Measurements from ENCODE around the gene SAMD11.
"Not testable (repeated sequence)": the region's sequence is repeated elsewhere in the genome, so short reads cannot be mapped to it uniquely, and the experiment has no call there.

Gene SAMD11

DNA sequence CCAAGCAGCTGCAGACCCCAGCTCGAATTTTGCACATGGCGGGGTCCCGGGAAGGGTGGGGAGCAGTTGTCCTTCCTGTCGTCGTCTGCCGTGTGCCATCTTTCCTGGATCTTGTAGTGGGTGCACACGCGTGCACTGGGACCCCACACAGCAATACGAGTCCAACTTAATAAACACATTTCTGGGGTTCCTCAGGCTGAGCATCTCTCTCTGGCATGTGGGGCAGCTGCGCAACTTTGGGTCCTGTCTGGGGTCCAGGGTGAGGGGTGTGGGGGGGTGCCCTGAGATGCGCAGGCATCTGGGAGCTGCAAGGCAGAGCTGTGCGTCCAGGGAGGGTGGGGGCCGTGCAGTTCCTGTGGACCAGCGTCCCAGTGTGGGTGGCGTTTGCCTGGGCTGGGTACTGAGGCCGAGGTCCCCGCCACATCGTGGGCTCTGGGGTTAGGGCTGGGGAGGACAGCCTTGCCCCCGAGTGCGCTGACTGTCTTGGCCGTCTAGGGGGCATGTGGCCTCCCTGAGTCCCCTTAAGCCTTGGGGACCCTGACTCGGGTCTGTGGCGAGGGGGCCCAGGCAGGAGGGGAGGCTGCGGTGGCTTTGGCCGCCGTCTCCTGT lies 41.9 kb downstream of the SAMD11 start:
- DNase-seq: no peak

DNA sequence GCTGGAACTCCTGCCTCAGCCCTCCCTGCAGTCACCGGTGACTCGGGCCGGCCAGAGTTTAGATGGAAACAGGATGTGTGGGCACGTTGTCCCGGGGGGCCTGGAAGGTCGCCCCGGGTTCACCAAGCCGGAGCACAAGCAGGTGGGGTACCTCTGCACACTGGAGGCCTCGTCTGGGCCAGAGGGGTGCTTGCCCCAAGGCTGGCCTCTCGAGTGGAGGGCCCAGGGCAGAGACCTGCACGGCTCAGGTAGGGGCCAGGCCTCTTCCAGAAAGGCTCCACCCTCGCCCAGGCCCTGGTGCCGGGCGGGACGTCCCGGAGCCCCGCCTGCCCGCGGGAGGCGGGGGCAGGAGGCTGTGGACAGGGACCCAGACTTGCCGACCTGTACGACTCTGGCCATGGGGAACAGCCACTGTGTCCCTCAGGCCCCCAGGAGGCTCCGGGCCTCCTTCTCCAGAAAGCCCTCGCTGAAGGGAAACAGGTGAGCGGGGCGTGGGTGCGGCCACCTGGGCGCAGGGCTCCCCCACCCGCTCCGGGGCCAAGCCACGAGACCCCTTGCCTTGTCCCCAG lies 42.5 kb downstream of the SAMD11 start, which contains the start of gene PLEKHN1:
Gene PLEKHN1, plus strand, starts transcription at position 348 of the 569 bp plus-strand sequence. Its CDS starts 50 bp downstream, at position 398.
- no peak for DNase-seq

DNA sequence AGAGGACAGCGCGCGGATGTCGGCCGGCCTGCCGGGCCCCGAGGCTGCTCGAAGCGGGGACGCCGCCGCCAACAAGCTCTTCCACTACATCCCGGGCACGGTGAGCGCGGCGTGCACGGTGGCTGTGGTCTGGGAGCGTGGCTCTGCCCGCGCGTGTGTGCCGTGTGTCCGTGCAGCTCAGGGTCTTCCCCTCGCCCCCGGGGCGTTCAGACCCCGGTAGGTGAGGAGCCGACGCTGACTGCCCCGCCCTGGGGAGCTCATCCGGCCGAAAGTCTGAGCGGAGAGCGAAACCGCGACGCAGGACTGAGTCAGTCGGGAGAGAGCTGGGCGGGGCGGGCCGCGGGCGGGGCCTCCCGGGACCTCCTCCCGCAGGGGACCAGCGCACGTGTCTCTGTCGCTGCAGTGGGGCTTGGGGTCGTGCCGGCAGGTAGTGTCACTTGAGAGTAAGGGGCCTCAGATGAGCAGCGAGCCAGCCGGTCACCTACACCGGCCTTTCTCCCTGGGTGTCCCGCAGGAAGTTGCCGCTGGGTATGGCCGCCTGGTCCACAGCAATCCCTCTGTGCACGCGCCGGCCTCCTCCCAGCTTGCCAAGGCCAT lies 43.1 kb downstream of the SAMD11 start:
- DNase-seq: no peak

DNA sequence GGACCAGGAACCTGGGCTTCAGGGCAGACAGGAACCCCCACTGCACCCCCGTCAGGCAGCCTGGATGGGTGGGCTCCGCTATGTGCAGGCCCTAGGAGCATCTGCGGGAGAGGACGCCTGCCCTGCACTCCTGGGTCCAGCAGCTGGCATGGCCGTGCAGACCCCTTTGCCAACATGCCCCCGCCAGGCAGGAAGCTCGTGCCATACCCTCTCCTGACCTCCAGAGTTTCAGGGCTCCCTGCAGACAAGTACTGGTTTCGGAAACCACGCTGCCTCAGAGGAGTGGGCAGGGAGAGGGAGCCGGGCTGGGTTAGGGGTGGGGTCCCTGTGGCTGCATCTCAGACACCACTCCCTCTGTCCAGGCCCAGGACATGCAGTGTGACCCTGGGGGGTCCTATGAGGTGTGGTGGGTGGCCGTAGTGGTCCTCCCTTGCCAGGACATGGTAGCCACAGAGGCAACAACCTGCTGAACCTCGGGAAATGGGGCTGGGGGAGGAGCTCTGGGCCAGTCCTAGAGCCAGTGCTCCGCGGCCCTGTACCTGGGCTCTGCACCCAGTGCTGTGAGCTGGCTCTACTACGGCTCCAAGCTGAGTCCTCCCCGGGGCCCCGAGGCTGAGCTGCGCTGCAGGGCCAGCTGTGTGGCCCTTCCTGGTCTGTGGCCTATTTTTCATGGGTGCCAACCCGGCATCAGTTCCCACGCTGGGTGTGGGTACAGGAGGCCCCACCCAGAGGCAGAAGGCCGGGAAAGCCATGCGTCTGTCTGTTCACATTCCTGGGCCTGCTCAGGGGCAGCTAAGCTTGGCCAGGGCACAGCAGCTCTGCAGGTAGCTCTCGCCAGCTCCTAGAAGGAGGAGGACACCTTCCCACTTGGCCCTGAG lies 44.0 kb downstream of the SAMD11 start:
- no peak for DNase-seq

DNA sequence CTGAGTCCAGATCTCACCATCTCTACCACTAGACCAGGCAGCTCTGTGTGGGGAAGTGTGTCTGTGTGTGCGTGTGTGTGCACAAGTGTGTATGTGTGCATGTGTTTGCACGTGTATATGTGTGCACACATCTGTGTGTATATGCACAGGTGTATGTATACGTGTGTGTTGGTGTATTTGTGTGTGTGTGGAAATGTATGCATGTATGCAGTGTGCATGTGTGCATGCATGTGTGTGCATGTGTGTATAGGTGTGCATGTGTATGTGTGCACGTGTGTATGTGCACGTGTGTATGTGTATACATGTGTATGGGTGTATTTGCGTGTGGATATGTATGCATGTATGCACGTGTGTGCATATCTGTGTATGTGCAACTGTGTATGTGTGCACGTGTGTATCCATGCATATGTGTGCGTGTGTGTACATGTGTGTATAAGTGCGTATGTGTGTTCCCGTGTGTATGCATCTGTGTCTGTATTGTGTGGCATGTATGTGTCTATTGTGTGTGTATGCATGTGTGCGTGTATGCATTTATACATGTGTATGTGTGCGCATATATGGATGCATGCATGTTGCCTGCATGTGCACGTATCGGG lies 45.6 kb downstream of the SAMD11 start:
- DNase-seq: no peak

DNA sequence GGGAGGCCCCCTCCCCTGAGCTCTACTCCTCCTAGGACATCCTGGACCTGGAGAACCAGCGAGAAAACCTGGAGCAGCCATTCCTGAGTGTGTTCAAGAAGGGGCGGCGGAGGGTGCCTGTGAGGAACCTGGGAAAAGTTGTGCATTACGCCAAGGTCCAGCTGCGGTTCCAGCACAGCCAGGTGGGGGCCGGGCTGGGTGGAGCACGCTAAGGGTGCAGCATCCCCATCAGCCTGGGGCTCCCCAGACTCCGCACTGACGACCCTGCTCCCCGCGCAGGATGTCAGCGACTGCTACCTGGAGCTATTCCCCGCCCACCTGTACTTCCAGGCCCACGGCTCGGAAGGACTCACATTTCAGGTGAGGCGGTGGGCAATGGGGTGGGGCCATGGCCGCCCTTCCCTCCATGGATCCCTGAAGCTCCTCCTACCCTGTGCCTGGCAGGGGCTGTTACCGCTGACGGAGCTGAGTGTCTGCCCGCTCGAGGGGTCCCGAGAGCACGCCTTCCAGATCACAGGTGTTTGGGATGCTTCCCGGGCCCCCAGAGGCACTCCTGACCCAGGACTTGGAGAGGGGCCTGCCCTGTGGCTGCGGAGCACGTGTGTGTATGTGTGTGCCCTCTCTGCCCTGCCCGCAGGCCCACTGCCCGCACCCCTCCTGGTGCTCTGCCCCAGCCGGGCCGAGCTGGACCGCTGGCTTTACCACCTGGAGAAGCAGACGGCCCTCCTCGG lies 46.7 kb downstream of the SAMD11 start:
- no peak for DNase-seq

DNA sequence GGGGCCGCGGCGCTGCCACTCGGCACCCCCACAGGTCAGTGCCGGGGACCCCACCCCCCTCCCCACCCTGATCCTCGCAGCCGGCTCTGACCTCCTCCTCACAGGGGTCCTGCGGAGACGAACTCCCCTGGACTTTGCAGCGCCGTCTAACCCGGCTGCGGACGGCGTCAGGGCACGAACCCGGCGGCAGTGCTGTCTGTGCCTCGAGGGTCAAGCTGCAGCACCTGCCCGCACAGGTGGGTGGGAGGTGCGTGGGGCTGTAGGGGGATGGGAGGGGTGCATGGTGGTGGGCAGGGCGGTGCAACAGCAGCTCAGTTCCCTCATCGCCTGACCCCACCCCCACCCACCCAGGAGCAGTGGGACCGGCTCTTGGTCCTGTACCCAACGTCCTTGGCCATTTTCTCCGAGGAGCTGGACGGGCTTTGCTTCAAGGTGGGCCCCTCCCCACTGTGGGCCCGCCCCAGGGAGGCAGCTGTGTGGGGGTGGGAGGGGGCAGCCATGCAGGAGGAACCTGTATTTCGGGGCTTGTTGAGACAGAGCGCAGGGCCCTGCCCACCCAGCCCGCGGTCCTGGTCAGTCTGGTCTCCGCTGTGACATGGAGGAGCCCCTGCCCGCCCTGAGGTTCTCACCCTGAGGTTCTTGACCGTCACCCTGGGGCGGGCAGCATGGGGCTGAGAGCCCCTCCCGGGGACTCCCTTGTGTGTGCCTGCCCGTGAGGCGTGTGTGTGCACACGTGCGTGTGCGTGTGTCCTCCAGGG lies 47.4 kb downstream of the SAMD11 start:
- DNase-seq: no peak

DNA sequence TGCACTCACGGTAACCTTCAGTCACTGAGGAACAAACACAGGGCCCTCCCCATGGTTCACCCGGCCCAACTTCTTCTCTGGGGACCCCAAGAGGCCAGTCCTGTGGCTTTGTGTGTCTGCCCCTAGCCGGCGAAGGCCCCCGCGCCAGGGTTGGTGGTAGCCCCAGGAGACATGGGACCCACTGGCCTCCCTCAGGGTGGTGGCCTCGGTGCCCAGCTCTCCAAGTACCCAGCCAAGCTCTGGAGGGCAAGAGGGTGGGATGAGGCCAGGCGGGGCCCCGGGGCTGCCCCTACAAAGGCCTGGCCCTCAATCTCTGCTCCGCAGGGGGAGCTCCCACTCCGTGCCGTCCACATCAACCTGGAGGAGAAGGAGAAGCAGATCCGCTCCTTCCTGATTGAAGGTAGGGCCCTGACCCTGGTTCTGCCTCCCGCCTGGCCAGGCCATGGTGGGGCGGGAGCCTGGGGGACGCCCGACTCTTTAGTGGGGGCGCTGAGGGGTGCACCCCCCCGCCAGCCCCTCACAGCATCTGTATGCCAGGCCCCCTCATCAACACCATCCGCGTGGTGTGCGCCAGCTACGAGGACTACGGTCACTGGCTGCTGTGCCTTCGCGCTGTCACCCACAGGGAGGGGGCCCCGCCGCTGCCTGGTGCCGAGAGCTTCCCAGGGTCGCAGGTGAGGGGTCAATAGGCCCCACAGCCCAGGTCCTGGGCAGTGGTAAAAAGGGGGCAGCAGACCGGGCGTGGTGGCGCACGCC lies 48.2 kb downstream of the SAMD11 start:
- no peak for DNase-seq

DNA sequence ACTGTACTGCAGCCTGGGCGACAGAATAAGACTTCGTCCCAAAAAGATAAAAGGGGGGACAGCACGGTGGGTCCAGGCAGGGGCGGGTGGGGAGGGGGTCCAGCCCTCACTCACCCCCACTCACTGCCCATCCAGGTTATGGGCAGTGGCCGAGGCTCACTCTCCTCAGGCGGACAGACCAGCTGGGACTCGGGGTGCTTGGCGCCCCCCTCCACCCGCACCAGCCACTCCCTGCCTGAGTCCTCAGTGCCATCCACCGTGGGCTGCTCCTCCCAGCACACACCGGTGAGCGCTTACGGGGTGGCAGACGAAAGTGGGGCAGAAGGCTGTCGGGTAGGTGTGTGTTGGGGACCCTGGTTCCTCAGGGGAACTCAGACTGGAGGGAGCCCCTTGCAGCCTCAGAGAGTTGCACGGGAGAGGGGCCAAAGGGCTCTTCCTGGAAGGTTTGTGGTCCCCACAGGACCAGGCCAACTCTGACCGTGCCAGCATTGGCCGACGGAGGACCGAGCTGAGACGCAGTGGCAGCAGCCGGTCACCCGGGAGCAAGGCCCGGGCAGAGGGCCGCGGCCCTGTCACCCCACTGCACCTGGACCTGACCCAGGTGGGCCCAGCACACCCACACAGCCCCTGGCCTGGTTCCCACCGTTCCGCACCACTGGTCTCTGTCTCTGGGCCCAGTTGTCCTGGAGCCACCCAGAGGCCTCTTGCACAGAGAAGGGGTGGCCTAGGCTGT lies 49.2 kb downstream of the SAMD11 start:
- no peak for DNase-seq

DNA sequence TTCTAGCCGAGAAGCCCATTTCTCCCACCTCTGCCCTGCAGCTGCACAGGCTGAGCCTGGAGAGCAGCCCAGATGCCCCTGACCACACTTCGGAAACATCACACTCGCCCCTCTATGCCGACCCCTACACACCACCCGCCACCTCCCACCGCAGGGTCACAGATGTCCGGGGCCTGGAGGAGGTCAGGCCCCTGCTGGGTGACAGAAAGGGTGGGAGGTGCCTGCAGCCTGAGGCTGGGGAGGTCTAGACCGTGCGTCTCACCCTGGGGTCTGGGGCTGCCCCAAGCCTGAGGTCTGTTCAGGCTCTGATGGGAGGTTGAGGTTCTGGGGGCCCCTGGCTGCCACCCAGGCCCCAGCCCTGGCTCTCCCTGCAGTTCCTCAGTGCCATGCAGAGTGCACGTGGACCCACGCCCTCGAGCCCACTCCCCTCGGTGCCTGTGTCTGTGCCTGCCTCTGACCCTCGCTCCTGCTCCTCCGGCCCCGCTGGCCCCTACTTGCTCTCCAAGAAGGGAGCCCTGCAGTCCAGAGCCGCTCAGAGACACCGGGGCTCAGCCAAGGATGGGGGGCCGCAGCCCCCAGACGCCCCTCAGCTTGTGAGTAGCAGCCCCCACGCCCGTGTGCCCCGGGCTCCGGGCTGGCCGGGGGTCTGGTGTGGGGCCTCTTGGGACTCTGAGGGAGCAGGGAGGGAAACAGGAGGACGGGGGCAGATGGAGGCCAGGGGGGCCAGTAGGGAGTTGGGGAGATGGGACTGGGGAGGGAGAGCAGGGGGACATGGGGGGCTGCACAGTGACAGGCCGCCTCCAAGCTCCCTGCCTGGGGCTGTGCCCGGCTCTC lies 50.0 kb downstream of the SAMD11 start:
- DNase-seq: no peak

DNA sequence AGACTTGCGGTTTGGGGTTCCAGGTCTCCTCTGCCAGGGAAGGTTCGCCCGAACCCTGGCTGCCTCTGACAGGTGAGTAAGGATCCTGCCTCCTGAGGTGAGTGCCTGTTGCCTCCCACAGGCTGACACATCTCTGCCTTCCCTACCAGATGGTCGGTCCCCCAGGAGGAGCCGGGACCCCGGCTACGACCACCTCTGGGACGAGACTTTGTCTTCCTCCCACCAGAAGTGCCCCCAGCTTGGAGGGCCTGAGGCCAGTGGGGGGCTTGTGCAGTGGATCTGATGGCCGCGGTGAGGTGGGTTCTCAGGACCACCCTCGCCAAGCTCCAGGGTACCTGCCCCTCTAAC lies 50.5 kb downstream of the SAMD11 start:
- DNase-seq: no peak

DNA sequence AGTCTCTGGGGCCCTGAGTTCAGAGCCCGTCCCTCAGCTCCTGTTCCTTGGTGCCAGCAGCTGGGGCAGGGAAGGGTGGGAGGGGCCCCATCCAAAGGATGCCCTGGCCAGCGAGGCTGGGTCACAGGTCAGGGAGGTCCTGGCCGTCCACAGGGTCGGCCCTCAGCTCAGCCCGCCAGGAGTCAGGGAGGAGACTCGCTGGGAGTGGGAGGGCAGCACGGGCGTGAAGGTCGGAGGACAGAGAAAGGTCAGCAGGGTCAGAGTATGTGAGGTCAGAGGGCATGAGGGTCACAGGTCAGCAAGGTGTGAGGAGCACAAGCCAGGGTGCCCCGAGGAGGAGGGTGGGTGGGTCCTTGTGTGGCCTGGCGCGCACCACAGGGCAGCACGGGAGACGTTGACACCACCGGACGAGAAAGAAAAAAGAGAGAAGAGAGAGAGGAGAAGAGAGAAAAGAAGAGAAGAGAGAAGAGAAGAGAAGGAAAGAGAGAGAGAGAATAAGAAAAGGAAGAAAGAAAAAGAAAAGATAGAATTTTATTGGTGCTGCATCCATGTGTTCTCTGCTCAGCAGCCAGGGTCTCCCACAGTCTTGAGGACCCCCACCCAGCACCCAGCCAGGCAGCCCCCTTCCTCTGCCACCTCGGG lies 51.1 kb downstream of the SAMD11 start:
- no peak for DNase-seq

DNA sequence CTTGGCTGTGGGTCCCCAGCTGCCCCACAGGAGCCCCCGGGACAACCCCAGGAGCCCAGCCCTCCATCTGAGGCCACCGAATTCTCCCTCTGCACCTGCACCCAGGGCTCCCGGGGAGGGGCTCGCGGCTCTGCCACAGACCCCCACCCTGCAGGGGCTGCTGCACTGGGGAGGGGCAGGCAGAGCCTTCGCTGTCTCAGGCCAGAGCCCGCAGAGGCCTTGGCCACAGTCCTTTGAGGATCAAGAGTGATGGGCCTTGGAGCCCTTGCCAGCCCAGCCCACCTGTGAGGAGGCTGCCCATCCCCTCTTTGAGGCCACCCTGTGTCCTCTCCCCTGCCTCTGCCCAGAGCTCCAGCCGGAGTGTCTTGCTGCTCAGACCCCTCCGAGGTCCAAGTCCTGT lies 51.6 kb downstream of the SAMD11 start:
- DNase-seq: no peak

DNA sequence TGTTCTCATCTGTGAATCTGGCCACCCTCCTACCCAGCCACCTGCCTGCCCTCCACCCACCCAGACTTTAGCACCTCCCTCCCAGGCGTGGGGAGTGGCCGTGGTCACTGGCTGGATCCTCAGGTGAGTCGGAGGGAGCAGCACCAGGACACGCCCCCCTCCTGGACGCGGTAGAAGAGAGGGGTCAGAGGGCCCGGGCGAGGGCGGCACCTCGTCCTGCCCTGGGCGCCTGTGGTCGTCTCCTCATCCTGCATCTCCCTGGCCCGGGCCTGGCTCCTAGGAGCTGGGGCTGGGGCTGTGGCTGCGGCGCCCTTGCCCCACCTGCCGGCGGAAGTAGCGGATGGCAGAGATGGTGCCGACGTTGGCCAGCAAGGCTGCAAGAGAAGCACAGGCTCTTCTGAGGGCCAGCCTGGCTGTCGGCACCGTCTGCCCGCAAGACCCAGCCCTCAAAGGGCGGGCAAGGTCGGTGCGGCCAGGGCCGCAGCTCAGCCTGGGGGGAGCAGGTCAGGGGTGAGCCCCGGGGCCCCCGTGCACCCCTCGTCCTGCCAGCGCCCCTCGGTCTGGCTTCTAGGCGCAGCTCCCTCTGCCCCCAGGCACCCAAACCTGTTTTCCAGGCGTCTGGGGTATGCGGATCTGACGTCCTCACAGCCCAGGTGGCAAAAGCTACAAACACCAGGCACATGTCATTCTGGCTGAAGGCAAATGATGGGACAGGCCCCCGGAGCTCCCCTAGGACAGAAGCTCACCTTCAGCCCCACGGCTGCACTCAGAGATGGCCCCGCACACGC lies 52.4 kb downstream of the SAMD11 start:
- DNase-seq: no peak

DNA sequence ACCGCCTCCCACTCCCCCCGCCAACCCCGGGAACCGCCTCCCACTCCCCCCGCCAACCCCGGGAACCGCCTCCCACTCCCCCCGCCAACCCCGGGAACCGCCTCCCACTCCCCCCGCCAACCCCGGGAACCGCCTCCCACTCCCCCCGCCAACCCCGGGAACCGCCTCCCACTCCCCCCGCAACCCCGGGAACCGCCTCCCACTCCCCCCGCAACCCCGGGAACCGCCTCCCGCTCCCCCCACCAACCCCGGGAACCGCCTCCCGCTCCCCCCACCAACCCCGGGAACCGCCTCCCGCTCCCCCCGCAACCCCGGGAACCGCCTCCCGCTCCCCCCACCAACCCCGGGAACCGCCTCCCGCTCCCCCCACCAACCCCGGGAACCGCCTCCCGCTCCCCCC lies 53.1 kb downstream of the SAMD11 start:
- not testable (repeated sequence) for DNase-seq

DNA sequence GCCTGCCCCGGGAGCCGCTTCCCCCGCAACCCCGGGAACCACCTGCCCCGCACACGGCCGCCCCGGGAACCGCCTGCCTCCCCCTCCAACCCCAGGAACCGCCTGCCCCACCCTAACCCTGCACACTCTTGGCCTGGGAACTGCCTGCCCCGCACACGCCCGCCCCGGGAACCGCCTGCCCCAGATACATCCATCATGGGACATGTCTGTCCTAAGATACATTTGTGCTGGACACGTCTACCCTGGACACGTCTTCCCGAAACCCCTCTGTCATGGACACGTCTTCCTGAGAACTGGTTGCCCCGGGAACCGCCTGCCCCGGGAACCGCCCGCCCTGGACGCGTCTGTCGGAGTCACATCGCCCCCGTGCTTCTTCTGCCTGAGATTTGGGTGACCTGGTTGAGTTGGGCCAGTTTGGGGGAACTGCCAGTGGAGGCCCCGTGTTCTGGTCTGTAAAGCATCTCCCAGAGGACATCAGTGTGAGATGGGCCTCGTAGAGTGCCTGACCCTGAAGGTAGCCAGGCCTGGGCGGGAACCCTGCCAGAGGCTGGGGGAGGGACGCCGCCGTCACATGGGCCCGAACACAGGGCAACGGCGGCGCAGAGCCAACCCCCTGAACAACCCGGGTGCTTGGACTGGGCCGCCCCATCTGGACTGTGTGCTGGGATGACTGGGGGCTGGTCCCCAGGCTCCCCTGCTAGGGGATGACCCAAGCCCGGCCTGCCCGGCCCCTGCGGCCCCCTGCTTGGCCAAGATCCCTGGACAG lies 54.5 kb downstream of the SAMD11 start:
- DNase-seq: no peak
